Lung (tissue), 16 donors: Measurements from ENCODE around the gene BORCS6. TPM values are rescaled to one million over a fixed set of nuclear protein-coding genes. Genes with fewer than 3 reads are reported as not detected.

Experiments
- ATAC-seq: fragments of 200-7000 bp; cut with Tn5 transposase; one replicate; pipeline ENCODE4 v1.9.1; 2020; ENCODE audit warnings: moderate number of reproducible peaks; ENCODE audit not compliant: insufficient read depth, low FRiP score
- DNase-seq, 3 donors: peaks; one replicate each; pipeline ENCODE4 v3.0.0-alpha.2; 2013 to 2017
- H3K27ac ChIP-seq, 2 donors: one replicate each; pipeline ENCODE4 v1.5.1; 2013; ENCODE audit warnings: mild to moderate bottlenecking in 2 of 2, moderate library complexity in 2 of 2, control low read depth in 1 of 2, inconsistent platforms in 1 of 2, low read depth in 1 of 2, low read length in 1 of 2
- H3K27me3 ChIP-seq, 3 donors: one replicate each; pipeline ENCODE4 v1.5.1; 2013; ENCODE audit warnings: low read length in 2 of 3; ENCODE audit not compliant: control insufficient read depth in 3 of 3, insufficient read depth in 3 of 3
- H3K36me3 ChIP-seq, 4 donors: one replicate each; pipeline ENCODE4 v1.5.1; 2013; ENCODE audit warnings: low read length in 4 of 4, mild to moderate bottlenecking in 1 of 4, moderate library complexity in 1 of 4; ENCODE audit not compliant: control insufficient read depth in 4 of 4, insufficient read depth in 4 of 4
- H3K4me1 ChIP-seq, 5 donors: one replicate each; pipeline ENCODE4 v1.5.1; 2013; ENCODE audit warnings: low read length in 5 of 5, mild to moderate bottlenecking in 2 of 5, moderate library complexity in 1 of 5; ENCODE audit not compliant: control insufficient read depth in 5 of 5, insufficient read depth in 5 of 5
- H3K4me3 ChIP-seq: one replicate; pipeline ENCODE4 v1.5.1; 2013; ENCODE audit warnings: mild to moderate bottlenecking, control low read depth, moderate library complexity
- H3K9ac ChIP-seq, 2 donors: one replicate each; pipeline ENCODE4 v1.5.1; 2013; ENCODE audit warnings: low read length in 2 of 2, control low read depth in 1 of 2; ENCODE audit not compliant: insufficient read depth in 1 of 2
- H3K9me3 ChIP-seq, 4 donors: one replicate each; pipeline ENCODE4 v1.5.1; 2013; ENCODE audit warnings: low read length in 3 of 4, mild to moderate bottlenecking in 1 of 4, moderate library complexity in 1 of 4; ENCODE audit not compliant: control insufficient read depth in 4 of 4, insufficient read depth in 3 of 4
- WGBS, 2 donors: extraction: QIAGEN DNeasy Blood & Tissue Kit; methylation state at CpG; one replicate each; pipeline ENCODE4 v1.1.7; 2013; 5-methylcytosine and 5-hydroxymethylcytosine counted together
- long read RNA-seq, 5 donors: transcript quantifications; one replicate each; lab custom pipeline, GENCODE V29; 2026
- polyA plus RNA-seq, 2 donors: library from polyadenylated mRNA; stranded (reverse); fragments of 200-250 nt; gene quantifications; one replicate each; pipeline ENCODE4 v1.2.1, GENCODE V29; 2013
- total RNA-seq, 2 donors: library from RNA; depleted of rRNA in 1 of 2; stranded (reverse); fragments of >200 nt in 1 of 2; gene quantifications; one replicate each; pipeline ENCODE4 v1.2.1, GENCODE V29; 2014 to 2021
- TF ChIP-seq, protein P1 (sequence below): IDR thresholded peaks from 2 replicates; pipeline ENCODE4 v1.5.1; 2012; ENCODE audit warnings: mild to moderate bottlenecking; ENCODE audit errors: control extremely low read depth, extremely low read depth
- donor health status: control.
- donor health status: control.
- donor health status: Bipolar disorder and iron deficiency.
- donor health status: healthy.
- donor health status: DM: yes; HTN: yes; CAD: no.

BORCS6 gene
- total RNA-seq (10 to 100 TPM in 1 of 2 donors, 1 to 10 TPM in 1; 5.3 to 10.8 TPM), polyA plus RNA-seq (10 to 100 TPM in 1 of 2 donors, 1 to 10 TPM in 1; 5.6 to 10.5 TPM)
- long read RNA-seq, donor 1, transcript BORCS6-201 (1 exons, 2,575 nt), result major isoform, 14 of 14 reads
- long read RNA-seq, donor 1, partial matches to known transcripts, result 0 of 14 reads
- long read RNA-seq, donor 1, other reads (novel, unspliced or antisense), result 0 of 14 reads
- long read RNA-seq, donor 2, partial matches to known transcripts, result 0 of 3 reads
- long read RNA-seq, donor 2, other reads (novel, unspliced or antisense), result 0 of 3 reads
- long read RNA-seq, donor 3, partial matches to known transcripts, result 0 of 2 reads
- long read RNA-seq, donor 3, other reads (novel, unspliced or antisense), result 0 of 2 reads
- long read RNA-seq, donor 4, partial matches to known transcripts, result 0 of 2 reads
- long read RNA-seq, donor 4, other reads (novel, unspliced or antisense), result 0 of 2 reads
- long read RNA-seq, donor 5, transcript BORCS6-201 (1 exons, 2,575 nt), result major isoform, 6 of 6 reads
- long read RNA-seq, donor 5, partial matches to known transcripts, result 0 of 6 reads
- long read RNA-seq, donor 5, other reads (novel, unspliced or antisense), result 0 of 6 reads

DNA sequence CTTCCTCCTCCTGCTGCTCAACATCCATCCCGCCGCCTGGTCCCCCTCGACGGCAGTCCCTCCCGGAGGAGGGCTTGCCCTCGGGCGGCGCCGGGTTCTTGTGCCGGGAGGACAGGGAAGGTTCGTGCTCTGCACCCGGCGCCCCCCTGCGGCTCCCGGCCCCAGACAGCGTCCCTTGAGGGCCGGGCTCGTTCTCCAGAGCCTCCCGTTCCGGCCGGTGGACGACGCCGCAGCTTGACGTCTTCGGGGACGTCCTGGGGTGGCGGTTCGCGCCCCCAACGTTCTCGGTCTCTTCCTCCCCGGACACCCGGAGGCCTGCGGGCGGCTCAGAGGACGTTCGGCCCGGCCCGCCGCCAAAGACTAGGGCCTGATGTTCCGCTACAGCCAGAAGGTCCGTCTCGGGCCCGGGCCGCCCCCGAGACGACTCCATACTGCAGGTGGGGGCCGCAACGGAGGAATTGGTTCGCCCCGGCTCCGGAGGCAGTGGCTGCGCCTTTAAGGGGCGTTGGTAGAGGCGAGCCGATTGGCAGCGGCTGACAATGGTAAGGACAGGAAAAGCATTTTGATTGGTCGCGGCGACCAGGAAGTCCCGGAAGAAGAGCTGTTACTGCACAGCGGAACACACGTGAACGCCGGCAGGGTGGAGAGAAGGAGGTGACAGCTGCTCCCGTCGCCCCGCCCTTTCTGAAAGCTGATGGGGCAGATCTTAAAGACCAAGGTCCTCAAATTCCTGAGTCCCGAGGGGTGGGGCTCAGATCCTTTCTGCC is at the start of gene BORCS6:
Gene BORCS6, minus strand, starts transcription at position 470 of the 767 bp plus-strand sequence. Its CDS starts 40 bp downstream, at position 430.
- Histone ChIP-seq H3K9ac (peak within 1 kb of the TSS in 1 of 2 donors; percentile 29), H3K27me3 (no peaks in the 10 kb centered on the region), H3K4me1 (peaks cover 10 to 34% (median 15%) of the 10 kb centered on the region in 5 donors), H3K27ac (peak within 1 kb of the TSS; percentile 93 to 96), H3K4me3 (peak within 1 kb of the TSS; percentile 86), H3K36me3 (no peaks in the 10 kb centered on the region), H3K9me3 (no peaks in the 10 kb centered on the region)
- peak; percentile 97 to 99 (median 98) for DNase-seq
- ATAC-seq, result peak; percentile 74
- 0 to 1% methylated on average over 67 to 70 of the region's 70 CpGs for WGBS, 2 donors
- TF ChIP-seq, protein P1, sequence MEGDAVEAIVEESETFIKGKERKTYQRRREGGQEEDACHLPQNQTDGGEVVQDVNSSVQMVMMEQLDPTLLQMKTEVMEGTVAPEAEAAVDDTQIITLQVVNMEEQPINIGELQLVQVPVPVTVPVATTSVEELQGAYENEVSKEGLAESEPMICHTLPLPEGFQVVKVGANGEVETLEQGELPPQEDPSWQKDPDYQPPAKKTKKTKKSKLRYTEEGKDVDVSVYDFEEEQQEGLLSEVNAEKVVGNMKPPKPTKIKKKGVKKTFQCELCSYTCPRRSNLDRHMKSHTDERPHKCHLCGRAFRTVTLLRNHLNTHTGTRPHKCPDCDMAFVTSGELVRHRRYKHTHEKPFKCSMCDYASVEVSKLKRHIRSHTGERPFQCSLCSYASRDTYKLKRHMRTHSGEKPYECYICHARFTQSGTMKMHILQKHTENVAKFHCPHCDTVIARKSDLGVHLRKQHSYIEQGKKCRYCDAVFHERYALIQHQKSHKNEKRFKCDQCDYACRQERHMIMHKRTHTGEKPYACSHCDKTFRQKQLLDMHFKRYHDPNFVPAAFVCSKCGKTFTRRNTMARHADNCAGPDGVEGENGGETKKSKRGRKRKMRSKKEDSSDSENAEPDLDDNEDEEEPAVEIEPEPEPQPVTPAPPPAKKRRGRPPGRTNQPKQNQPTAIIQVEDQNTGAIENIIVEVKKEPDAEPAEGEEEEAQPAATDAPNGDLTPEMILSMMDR, result no peak

DNA sequence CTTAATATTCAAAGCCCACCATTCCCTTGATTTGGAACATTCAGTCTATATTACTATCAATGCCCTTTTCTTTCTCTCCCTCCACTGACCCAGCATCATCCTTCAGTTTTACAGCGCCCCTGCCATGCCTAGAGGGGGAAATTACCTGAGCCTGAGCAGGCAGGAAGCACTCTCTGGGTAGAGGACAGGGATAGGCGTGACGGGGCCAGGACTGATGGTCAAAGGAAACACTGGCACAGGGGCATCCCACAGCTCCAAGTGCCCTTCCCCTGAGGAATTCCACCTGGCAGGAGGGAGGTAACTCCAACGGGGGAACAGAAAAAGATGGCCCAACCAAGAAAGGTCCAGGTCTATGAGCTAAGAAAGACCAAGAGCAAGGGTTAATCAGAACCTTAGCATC is 47.9 kb upstream of the BORCS6 start:
- ATAC-seq (no peak), DNase-seq (no peak)
- 87 to 94% methylated on average over 4 of the region's 4 CpGs for WGBS, 2 donors
- Histone ChIP-seq H3K4me1 (no peaks in the 10 kb centered on the region), H3K4me3 (no peak overlapping the region), H3K9ac (no peak overlapping the region), H3K27me3 (no peaks in the 10 kb centered on the region), H3K9me3 (no peaks in the 10 kb centered on the region), H3K27ac (no peak overlapping the region), H3K36me3 (peaks cover 16 to 52% (median 28%) of the 10 kb centered on the region in 4 donors)
- TF ChIP-seq, protein P1, result no peak

DNA sequence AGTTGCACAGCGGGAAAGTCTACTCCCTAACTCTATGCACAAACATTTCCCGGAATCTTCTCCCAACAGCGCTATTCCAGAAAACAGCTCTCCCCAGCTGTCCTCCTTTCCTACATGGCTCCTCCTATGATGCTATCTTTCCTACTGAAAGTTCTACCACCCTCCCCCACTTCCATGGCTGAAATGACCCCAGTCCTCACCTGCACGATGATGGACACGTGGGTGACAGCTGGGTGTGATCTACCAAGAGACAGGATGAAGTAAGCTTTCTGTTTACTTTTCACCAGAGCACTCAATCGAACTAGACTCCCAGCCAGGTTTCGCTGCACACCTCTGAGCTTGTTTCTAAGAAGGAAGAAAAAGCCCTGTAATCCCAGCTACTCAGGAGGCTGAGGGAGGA is 47.2 kb upstream of the BORCS6 start:
- TF ChIP-seq, protein P1, result no peak
- DNase-seq (no peak), ATAC-seq (no peak)
- Histone ChIP-seq H3K27me3 (no peaks in the 10 kb centered on the region), H3K27ac (no peak overlapping the region), H3K9ac (no peak overlapping the region), H3K4me3 (no peak overlapping the region), H3K4me1 (no peaks in the 10 kb centered on the region), H3K36me3 (peaks cover 22 to 56% (median 34%) of the 10 kb centered on the region in 4 donors), H3K9me3 (no peaks in the 10 kb centered on the region)
- 84 to 93% methylated on average over 7 of the region's 7 CpGs for WGBS, 2 donors
